HG03521 (cell line): ENCODE results near the gene TIGD7.
"Not testable (repeated sequence)": the region's sequence is repeated elsewhere in the genome, so short reads cannot be mapped to it uniquely, and the experiment has no call there.

Source experiments
- ATAC-seq: cut with Tn5 transposase; IDR thresholded peaks from one replicate; pipeline ENCODE4 v1.9.1; 2021; ENCODE audit warnings: mild to moderate bottlenecking, moderate library complexity; ENCODE audit not compliant: unreplicated experiment

The TIGD7 gene

GRCh38 chr16:3282730-3283542, 22.3 kb downstream of the TIGD7 start, which contains the start of gene ZNF263:
TSS of gene ZNF263 (plus strand) at chr16:3283491. CDS start at chr16:3283819, 328 bp downstream.
- ATAC-seq, result peak; percentile 79

GRCh38 chr16:3282103-3282729, 23.0 kb downstream of the TIGD7 start:
- ATAC-seq, result peak; percentile 12

GRCh38 chr16:3281222-3281820, 23.9 kb downstream of the TIGD7 start:
- no peak for ATAC-seq

GRCh38 chr16:3276679-3277078, 28.6 kb downstream of the TIGD7 start:
- ATAC-seq, result no peak

- ATAC-seq, result no peak
Measured at GRCh38 chr16:3274947-3275346, 30.3 kb downstream of the TIGD7 start.

GRCh38 chr16:3274490-3274889, 30.7 kb downstream of the TIGD7 start:
- ATAC-seq, result no peak

- ATAC-seq, result not testable (repeated sequence)
Measured at GRCh38 chr16:3271281-3271680, 33.9 kb downstream of the TIGD7 start.

- ATAC-seq, result not testable (repeated sequence)
Measured at GRCh38 chr16:3270718-3271117, 34.5 kb downstream of the TIGD7 start.

GRCh38 chr16:3268294-3268693, 36.9 kb downstream of the TIGD7 start:
- ATAC-seq, result no peak

GRCh38 chr16:3266873-3267537, 38.2 kb downstream of the TIGD7 start:
- no peak for ATAC-seq

- ATAC-seq, result peak; percentile 84
Measured at GRCh38 chr16:3264137-3265036, 40.8 kb downstream of the TIGD7 start.

- no peak for ATAC-seq
Measured at GRCh38 chr16:3262517-3262916, 42.7 kb downstream of the TIGD7 start.

GRCh38 chr16:3259836-3260235, 45.4 kb downstream of the TIGD7 start:
- ATAC-seq, result no peak

GRCh38 chr16:3256866-3257465, 48.3 kb downstream of the TIGD7 start:
- no peak for ATAC-seq

- no peak for ATAC-seq
Measured at GRCh38 chr16:3256146-3256865, 48.9 kb downstream of the TIGD7 start, which contains the start of gene MEFV. TSS of gene MEFV (minus strand) at chr16:3256633. CDS start at chr16:3256587, 46 bp downstream.

GRCh38 chr16:3254309-3254708, 50.9 kb downstream of the TIGD7 start:
- no peak for ATAC-seq

GRCh38 chr16:3252967-3253366, 52.3 kb downstream of the TIGD7 start:
- no peak for ATAC-seq

GRCh38 chr16:3249451-3249850, 55.8 kb downstream of the TIGD7 start:
- ATAC-seq, result no peak

GRCh38 chr16:3249020-3249419, 56.2 kb downstream of the TIGD7 start:
- no peak for ATAC-seq
